HG03135 (cell line): ENCODE measurements around the gene CDON.

Experiments used
- ATAC-seq: cut with Tn5 transposase; IDR thresholded peaks from one replicate; pipeline ENCODE4 v1.9.1; 2021; ENCODE audit warnings: mild to moderate bottlenecking, moderate library complexity; ENCODE audit not compliant: unreplicated experiment

CDON gene, protein sequence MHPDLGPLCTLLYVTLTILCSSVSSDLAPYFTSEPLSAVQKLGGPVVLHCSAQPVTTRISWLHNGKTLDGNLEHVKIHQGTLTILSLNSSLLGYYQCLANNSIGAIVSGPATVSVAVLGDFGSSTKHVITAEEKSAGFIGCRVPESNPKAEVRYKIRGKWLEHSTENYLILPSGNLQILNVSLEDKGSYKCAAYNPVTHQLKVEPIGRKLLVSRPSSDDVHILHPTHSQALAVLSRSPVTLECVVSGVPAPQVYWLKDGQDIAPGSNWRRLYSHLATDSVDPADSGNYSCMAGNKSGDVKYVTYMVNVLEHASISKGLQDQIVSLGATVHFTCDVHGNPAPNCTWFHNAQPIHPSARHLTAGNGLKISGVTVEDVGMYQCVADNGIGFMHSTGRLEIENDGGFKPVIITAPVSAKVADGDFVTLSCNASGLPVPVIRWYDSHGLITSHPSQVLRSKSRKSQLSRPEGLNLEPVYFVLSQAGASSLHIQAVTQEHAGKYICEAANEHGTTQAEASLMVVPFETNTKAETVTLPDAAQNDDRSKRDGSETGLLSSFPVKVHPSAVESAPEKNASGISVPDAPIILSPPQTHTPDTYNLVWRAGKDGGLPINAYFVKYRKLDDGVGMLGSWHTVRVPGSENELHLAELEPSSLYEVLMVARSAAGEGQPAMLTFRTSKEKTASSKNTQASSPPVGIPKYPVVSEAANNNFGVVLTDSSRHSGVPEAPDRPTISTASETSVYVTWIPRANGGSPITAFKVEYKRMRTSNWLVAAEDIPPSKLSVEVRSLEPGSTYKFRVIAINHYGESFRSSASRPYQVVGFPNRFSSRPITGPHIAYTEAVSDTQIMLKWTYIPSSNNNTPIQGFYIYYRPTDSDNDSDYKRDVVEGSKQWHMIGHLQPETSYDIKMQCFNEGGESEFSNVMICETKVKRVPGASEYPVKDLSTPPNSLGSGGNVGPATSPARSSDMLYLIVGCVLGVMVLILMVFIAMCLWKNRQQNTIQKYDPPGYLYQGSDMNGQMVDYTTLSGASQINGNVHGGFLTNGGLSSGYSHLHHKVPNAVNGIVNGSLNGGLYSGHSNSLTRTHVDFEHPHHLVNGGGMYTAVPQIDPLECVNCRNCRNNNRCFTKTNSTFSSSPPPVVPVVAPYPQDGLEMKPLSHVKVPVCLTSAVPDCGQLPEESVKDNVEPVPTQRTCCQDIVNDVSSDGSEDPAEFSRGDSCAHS (N-terminal part only)

DNA sequence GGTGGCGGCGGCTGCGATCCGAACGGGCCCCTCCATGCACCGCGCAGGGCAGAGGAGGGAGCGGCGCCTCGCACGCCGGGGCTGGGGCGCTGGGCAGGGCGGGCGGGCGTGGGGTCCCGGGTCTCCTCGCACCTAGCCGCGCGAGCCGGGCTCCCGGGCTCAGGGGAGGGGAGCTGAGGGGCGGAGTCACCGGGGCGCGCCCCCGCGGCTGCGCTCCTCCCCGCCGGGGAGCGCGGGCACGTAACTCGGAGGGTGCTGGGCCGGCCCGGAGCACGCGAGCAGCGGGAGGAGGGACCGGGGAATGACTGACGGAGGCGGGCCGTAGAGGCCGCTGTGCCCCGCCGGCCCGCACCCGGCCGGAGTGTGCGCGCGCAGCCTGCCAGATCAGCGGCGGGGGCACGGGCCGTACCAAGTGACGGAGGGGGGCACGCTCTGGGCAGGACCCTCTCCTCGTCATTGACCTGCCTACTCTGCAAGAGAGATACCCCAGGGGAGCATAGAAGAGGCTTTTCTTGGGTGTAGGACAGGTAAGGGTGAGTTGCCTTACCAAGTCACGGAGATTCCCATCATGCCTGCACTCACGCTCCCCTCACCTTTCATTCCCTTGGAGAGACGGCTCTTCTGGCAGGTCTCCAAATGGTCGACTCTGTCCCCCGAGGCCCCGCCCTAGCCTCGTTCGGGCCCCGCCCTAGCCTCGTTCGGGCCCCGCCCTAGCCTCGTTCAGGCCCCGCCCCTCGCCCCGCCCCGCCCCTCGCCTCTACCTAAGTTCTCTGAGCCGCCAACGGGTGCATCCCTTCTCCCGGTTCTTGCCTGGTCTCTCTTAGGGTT, at the start of gene CDON:
Gene CDON, minus strand, starts transcription at position 188 of the 828 bp plus-strand sequence. CDS start 39,390 bp downstream, outside the sequence.
- ATAC-seq = peak; percentile 98

DNA sequence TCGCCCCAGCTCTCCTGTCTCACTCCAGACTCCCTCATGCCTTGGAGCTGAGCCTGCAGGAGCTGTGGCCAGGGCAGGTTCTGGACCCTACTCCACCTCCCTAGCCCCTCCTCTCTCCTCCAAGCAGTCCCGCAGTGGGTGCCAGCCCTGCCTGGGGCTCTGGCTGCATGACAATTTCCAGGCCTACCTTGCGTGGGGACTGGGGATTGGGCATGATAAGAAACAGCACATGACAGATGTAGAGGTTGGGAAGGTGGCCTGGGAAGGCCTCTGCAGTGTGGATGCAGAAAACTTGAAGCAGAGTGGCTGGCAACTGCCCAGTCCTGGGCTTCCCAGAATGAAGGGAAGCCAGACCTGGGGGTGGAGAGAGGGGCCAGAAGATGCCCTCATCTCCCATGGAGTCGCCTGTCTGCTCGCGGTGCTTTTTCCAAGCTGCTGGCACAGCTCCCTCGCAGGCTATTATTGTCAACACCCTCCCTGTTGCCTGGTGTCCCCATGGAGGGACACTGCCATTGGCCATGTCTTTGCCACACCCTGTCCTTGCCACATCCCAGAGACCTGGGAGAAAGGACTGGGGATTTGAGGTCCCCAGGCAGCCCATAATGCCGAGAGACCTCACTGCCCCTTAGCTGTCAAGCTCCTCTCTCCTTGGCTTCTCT, 48.9 kb upstream of the CDON start:
- no peak for ATAC-seq

DNA sequence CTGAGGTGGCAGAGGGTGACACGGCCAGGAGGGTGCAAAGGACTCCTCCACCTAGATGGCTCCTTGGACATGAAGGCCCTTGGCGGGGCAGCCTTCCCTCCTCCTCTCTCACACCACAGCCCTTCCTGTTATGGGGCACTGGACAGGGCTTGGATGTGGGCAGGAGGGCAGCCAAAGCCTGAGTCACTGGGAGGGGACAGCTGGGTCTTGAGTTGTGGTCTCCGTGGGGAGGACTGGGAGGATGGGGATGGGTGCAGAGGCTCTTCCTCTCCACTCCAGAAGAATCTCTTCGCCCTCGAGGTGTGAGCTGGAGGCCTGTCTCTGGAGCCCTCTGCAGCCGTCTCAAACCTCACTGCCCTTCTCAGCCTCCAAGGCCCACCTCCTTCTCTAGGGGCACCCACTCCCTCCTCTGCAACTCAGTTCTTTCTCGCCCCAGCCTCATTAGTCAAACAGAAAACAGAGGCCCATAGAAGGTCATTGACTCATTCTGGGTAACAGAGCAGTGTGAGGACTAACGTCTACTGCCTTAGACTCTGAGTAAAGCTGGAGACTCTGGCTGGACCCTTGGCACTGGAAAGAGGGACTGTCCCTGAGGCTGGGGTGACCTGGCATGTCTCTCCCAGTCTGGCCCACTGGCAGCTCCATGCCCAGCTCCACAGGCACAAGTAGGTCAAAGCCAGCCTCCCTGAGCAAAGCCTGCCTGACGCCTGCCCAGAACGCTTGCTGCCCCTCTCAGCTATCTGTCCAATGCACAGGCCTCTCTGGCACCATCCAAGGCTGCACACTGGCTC, 47.5 kb upstream of the CDON start:
- ATAC-seq = no peak

DNA sequence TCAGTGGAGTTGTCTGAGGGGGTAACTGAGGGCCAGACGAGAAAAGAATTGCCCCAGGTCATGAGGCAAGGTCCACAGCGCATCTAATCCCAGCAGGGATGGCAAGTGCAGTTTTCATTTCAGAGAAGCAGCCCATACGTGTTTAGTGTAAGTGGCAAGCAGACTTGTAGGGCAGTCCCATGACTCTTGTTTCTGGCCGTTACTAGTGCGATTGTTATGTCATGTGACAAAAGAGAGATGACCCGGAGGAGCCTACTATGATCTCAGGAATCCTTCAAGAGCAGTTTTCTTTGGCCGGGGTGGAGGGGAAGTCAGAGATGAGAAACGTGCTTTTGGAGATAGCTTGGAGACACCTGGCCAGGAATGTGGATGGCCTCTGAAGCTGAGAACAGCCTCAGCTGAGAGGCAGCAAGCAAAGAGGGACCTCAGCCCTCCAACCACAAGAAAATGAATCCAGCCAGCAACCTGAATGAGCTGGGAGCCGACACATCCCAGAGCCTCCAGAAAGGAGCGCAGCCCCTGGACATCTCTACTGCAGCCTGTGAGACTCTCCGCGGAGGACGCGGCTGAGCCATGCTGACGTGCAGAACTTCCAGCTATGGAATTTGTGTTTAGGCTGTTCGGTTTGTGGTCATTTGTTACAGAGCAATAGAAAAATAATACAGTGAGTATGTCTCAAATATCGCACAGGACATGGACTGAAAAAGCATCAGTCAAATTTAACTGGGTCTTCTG, 44.1 kb upstream of the CDON start:
- no peak for ATAC-seq

DNA sequence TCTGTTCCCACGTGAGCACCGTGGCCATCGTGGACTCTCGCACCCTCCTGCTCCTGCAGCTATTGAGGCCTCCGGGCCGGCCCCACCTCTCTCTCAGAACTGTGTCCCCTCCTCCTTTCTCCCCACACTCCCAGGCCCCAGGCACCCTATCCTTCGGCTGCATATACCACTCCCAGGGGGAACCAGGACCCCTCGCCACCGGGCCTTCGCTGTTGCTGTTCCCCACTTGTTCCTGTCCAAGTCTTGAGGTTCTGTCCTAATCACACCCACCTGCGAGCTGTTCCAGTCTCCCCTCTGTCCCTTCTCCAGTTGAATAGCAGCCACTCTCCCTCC, 43.0 kb upstream of the CDON start:
- no peak for ATAC-seq

DNA sequence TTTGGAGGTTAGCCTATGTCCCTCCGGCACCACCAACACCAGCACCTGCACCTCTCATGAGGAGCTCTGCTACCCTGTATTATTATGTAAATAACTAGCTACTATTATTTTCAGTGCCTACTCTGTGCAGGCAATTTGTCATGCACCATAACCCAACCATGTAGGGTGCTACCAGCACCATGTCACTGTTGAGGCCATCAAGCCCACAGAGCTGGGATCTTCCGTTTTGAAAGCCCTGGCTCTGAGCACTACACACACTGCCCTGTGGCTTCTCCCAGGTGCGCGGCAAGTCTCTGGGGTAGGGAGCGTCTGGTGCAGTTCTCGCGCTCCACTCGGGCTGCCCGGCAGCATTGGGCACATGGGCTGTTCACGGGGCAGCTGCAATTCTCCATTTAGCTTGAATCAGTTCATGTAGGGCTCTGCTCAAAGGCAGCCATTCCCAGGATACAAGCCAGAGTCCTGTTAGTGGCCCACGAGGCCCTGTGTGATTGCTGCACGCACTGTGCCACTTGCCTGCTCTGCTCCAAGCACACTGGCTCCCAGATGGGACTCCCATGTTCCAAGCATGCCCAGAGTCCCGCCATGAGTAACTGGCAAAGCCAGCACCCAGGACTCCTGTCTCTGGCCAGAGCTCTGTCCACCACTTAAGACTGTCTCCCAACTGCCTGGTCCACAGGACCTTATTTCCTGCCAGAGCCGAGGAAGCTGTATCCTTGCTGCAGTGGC, 42.5 kb upstream of the CDON start:
- no peak for ATAC-seq

DNA sequence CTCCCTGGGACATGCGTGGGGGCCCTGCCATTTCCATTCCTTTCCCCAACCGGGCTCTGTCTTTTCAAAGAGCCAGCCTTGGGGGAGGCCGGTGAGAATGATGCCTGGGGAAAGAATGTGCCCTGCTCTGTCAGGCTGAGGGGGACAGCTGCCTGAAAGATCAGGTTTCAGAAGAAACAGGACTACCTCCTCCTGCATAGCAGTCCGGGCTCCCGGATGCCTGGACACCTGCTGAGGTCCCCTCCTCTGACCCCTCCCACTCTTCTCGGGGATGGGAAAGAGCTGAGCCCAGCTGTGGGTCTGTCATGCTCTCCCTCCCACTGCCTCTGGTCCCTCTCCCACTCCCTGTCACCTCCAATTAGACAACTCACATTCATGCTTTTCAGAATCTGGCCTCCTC, 41.8 kb upstream of the CDON start:
- ATAC-seq = no peak

DNA sequence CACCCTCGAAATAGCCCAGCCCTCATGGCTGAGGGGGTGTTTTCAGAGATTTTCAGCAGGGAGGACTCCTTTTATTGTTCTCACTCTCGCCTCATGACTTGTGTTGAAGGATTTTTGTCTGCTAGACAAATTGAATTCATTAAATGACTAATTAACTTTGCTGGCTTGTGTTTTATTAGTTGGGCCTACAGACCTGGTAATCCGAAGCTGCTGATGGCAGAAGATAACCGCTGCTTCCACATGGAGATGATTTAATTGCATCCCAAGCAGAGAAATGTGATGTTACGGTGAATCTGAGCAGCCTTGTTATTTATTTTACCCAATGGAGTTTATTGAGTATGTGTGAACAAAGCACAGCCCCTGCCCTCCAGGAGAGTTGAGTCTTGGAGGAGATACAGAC, 40.5 kb upstream of the CDON start:
- no peak for ATAC-seq

DNA sequence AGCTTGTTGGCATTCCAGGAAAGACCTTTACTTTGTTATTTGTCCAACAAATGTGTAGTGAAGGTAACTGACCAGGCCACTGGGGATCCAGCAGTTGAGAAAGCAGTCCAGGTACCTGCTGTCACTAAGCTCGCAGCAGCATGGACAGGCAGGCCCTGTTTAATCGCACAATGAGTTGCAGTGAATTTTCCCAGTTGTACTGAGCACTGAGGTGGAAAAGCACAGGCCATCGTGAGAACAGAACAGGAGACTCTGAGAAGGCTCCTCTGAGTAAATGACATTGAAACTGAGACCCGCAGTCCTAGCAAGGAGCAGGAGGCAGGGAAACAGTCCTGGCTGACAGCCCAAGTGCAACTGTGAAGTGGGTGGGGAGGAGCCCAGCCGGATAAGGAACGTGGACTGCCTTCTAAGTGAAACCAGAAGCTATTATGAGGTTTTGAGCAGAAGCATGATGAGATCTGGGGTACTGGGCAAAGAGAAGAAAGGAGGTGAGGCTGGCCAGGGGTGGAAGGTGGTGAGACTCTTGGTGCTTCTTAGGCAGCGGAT, 39.8 kb upstream of the CDON start:
- ATAC-seq = no peak

DNA sequence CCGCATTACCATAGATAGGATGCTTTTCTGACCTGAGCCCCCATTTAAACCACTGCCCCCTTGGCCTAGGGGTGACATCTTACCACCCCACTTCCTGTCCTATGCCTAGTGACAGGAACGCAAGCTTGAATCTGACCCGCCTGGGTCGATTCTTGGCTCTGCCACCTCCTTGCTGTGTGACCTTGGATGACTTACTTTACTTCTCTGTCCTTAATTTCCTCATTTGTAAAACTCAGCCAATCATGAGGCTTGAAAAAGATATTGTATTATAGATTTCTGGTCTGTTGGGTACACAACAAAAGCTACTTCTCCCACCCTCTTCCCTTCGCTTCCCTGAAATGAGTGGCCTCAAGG, 39.2 kb upstream of the CDON start:
- no peak for ATAC-seq

DNA sequence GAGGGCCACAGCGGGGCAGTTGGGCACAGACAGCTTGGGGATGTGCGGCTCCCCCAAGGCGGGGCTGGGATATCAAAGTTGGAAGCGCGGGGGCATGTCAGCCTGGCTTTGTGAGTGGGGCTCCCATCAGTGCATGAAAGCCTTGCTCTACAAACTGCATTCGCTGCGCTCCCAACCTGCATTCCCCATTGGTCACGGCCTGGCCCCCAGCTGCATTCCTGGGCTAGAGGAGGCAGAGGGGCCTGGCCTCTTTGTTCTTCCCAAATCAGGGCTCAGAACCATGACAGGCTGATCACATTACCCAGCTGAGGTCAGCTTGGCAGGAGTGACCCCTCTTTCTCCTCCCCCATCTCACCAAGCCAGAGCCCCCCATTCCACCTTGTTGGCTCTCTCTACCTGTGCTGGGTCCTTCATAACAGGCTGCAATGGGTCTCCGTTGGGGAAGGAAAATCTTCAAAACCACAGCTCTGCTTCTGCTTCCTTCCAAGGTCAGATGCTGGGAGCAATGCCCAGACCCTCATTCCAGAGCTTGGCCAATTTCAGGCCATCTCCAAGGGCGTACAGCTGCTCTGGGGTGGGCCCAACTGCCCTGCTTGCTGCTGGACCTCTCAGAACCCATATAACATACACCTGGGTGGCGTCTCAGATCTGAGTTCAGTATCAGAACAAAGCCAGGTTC, 38.7 kb upstream of the CDON start:
- ATAC-seq = no peak

DNA sequence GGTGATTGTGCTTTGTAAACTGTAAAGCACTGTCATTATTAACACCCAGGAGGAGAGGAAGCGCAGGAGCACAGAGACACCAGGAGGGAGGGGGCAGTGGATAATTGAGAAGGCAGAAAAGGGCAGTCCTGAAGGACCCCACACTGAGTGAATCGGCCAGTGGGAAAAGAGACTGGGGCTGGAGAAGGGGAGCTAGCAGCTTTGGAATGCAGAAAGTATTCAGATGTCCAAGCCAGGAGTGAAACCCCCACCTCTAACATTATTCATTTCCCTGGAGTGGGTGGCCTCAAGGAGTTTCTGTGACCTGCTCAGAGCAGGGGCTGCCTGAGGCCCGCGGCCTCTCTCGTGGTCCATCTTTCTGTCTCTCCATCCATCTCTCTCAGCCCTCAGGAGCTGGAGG, 38.0 kb upstream of the CDON start:
- no peak for ATAC-seq

DNA sequence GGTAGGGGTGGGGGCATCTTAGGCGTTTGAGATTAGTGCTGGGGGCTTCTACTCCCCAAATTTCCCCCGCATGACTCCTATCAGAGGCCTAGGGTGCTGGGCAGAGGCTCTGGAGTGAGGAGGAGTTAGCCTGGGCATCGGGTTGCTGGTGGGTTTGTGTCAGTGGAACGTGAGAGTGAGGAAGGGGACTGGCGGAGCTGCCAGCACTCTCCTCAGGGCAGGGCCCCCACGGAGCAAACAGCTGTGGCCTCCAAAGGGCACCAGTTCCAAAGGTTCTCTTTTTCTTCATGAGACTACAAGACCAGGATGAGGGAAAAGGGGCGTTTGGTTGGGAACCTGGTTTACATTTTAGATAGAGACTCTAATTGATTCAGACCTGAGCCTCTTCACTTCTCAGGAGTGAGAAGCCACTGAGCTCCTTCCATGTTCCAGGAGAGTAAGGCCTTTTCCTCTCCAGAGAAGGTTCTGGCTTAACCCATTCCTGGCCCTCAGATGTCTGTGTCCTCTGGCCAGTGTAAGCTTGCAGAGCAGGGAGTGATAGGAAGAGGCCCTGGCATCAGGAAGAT, 35.6 kb upstream of the CDON start:
- ATAC-seq = no peak

DNA sequence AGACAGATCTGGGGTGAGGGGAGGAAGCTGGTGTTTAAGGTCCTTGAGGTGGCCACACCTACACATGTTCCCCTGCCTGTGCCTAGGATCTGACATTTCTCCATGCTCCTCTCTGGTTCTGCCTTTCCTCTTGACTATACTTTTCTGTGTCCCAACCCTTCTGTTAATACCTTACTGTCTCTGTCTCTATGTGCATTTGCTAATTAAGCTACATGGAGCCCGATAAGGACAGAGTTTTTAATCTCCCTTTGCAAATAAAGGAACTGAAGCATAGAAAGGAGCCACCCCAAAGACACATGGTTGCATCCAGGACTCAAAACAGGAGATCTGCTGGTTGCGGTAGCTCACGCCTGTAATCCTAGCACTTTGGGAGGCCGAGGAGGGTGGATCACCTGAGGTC, 33.1 kb upstream of the CDON start:
- ATAC-seq = no peak

DNA sequence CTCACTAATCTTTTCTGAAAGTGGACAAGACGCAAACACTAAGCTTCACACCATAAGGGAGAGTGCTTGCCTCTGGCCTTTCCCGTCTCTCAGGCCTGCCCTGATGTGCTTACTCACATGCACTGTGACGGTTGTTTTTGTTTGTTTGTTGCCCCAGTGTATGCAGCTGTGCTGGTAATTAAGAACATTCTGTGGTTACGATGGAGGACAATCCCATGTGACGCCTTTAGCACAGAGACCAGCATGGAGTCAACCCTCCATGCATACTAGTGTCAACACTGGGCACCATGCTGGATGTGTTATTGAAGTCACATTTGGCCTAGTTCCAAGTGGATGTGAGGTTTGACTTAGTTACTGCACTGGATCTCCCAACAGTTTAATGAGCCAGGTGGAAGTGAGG, 27.8 kb upstream of the CDON start:
- ATAC-seq = no peak

DNA sequence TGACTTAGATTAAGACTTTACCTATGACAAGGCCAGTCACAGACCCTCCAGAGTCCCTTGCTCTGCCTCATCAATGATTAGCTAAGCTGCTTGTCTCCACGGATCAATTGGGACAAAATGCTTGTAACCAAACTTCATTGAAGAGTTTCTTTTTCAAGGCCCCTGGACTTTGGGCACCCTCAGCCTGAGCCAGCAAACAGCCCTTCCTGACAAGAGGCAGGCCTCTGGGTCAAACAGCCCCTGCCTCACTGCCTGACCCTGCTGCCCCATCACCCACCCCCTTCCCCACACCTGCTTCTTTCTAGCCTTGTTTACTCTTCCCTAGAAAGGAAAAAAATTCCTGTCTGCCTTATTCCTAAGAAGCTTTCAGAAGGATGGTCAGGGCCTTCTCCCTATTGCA, 26.3 kb upstream of the CDON start:
- no peak for ATAC-seq

DNA sequence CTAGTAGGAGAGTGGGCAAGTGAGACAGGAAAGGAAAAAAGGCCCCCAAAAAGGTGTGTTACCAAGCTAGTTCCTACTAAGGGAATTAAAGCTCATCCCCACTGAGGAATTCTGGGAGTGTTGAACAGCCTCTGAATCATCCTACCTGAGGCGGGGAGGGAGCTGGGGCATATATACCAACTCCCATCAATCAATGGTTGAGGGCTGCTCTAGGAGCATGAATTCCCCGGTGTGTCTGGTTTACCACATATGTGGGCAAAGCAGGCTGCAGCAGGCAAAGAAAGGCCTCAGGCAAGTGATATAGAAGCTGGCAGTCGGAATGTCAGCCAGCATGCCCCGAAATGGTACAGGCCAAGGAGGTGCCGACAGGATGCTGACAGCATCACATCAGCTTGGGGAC, 23.6 kb upstream of the CDON start:
- no peak for ATAC-seq
